Mucosa of stomach (tissue), 1 donor: ENCODE results near the gene PTPN23.

Source experiments
- H3K27me3 ChIP-seq: one replicate; pipeline ENCODE4 v1.7.0; 2013; ENCODE audit warnings: mild to moderate bottlenecking, low read length; ENCODE audit not compliant: control insufficient read depth, insufficient read depth
- H3K36me3 ChIP-seq: one replicate; pipeline ENCODE4 v1.7.0; 2013; ENCODE audit warnings: low read length; ENCODE audit not compliant: control insufficient read depth, insufficient read depth
- H3K4me1 ChIP-seq: one replicate; pipeline ENCODE4 v1.7.0; 2013; ENCODE audit warnings: mild to moderate bottlenecking, low read length; ENCODE audit not compliant: control insufficient read depth, insufficient read depth
- H3K4me3 ChIP-seq: one replicate; pipeline ENCODE4 v1.7.0; 2013; ENCODE audit warnings: low read length
- H3K9ac ChIP-seq: one replicate; pipeline ENCODE4 v1.7.0; 2013; ENCODE audit warnings: mild to moderate bottlenecking, low read length, moderate library complexity
- H3K9me3 ChIP-seq: one replicate; pipeline ENCODE4 v1.7.0; 2013; ENCODE audit warnings: mild to moderate bottlenecking, low read length, moderate library complexity; ENCODE audit not compliant: control insufficient read depth
- donor health status: Pancreatic carcinoma.

PTPN23 gene

DNA sequence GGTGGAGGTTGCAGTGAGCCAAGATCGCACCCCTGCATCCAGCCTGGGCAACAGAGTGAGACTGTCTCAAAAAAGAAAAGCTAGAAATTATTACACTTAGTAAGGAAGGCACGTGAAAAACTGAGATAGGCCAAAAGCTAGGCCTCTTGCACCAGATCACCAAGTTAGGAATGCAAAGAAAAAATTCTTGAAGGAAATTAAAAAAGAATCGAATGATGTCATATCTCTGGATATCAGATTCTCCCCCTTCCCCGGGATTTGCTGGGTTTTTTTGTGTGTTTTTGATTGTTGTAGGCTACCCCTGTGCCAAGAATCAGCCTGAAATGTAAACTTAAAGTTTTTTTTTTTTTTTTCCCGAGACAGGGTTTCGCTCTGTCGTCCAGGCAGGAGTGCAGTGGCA is 17.4 kb downstream of the PTPN23 start:
- Histone ChIP-seq H3K36me3 (no peaks in the 10 kb centered on the region), H3K27me3 (no peaks in the 10 kb centered on the region), H3K9ac (no peak overlapping the region), H3K4me1 (peaks cover 11% of the 10 kb centered on the region), H3K4me3 (no peak overlapping the region), H3K9me3 (no peaks in the 10 kb centered on the region)

- Histone ChIP-seq H3K36me3 (no peaks in the 10 kb centered on the region), H3K9me3 (no peaks in the 10 kb centered on the region), H3K9ac (no peak overlapping the region), H3K27me3 (no peaks in the 10 kb centered on the region), H3K4me3 (no peak overlapping the region), H3K4me1 (peaks cover 9% of the 10 kb centered on the region)
These were observed 18.2 kb downstream of the PTPN23 start for GRCh38 chr3:47399016-47399415.

GRCh38 chr3:47399531-47400270 is 18.9 kb downstream of the PTPN23 start:
- Histone ChIP-seq H3K27me3 (no peaks in the 10 kb centered on the region), H3K36me3 (no peaks in the 10 kb centered on the region), H3K4me3 (no peak overlapping the region), H3K4me1 (peaks cover 8% of the 10 kb centered on the region), H3K9me3 (no peaks in the 10 kb centered on the region), H3K9ac (no peak overlapping the region)

DNA sequence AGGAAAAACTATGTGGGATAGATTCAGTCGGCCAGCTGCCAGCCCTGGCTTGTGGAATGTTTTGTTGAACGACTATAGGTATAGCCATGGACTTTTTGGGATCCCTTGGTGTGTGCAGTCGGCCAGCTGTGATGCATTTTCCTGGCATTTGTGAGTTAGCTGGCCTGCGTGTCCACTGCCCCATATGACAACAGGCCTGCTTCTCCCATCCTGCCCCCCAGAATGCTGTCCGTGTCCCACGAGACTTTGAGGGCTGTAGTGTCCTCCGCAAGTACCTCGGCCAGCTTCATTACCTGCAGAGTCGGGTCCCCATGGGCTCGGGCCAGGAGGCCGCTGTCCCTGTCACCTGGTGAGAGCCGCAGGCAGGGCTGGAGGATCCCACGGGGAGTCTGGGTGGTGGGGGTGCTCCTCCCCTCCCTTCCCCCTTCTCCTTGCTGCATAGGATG is 23.6 kb downstream of the PTPN23 start:
- Histone ChIP-seq H3K4me1 (peaks cover 28% of the 10 kb centered on the region), H3K36me3 (peaks cover 4% of the 10 kb centered on the region), H3K9ac (no peak overlapping the region), H3K9me3 (no peaks in the 10 kb centered on the region), H3K4me3 (no peak overlapping the region), H3K27me3 (no peaks in the 10 kb centered on the region)

GRCh38 chr3:47404955-47405790 is 24.4 kb downstream of the PTPN23 start:
- H3K27me3 ChIP-seq = no peaks in the 10 kb centered on the region
- peaks cover 4% of the 10 kb centered on the region for H3K36me3 ChIP-seq
- H3K9ac ChIP-seq = no peak overlapping the region
- no peaks in the 10 kb centered on the region for H3K9me3 ChIP-seq
- peaks cover 28% of the 10 kb centered on the region for H3K4me1 ChIP-seq
- H3K4me3 ChIP-seq = no peak overlapping the region

DNA sequence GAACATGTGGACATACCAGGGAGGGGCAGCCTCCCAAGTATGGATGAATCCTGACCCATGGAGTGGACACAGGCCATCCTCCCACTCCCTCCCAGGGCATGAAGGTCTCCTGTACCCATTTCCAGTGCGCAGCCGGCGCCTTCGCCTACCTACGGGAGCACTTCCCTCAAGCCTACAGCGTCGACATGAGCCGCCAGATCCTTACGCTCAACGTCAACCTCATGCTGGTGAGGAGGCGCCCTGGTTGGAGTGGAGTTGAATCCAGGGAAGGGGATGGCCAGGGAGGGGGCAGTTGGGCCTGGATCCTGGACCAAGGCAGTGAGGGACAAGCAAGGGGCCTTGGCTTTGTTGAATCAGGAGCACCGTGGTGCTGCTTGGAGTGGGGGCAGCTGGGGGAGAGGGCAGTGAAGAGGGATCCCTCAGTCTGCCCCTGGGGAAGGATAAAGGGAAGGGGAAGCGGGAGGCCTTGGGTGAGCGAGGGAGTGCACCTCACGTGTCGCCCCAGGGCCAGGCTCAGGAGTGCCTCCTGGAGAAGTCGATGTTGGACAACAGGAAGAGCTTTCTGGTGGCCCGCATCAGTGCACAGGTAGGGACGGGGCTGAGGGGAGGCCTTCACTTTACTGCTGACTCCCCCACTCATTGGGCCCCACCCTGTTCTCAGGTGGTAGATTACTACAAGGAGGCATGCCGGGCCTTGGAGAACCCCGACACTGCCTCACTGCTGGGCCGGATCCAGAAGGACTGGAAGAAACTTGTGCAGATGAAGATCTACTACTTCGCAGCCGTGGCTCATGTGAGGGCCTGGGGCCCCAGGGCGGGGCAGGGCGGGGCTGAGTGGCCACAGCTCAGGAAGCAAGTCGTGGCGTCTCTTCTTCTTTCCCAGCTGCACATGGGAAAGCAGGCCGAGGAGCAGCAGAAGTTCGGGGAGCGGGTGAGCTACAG is 25.3 kb downstream of the PTPN23 start:
- Histone ChIP-seq H3K9me3 (no peaks in the 10 kb centered on the region), H3K4me1 (peaks cover 28% of the 10 kb centered on the region), H3K4me3 (no peak overlapping the region), H3K27me3 (no peaks in the 10 kb centered on the region), H3K36me3 (peaks cover 4% of the 10 kb centered on the region), H3K9ac (no peak overlapping the region)

DNA sequence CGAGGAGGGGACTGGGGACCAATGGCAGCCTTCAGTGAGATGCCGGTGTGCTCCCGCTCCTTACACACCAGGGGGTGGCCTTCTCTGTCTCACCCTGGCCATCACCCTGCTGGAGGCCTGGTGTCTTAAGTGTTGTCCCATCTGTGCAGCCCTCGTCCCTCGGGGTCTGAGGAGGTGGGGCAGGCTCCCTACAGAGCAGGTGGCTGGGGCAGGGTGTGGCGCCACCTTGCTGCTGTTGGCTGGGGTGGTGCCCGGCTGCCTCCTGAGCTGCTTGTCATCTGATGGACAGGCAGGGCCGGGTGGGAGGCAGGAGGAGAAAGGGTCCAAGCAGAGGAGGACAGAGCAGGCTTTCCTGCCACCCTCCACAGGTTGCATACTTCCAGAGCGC is 25.9 kb downstream of the PTPN23 start:
- H3K4me3 ChIP-seq = no peak overlapping the region
- peaks cover 28% of the 10 kb centered on the region for H3K4me1 ChIP-seq
- no peaks in the 10 kb centered on the region for H3K27me3 ChIP-seq
- no peaks in the 10 kb centered on the region for H3K9me3 ChIP-seq
- H3K9ac ChIP-seq = no peak overlapping the region
- peaks cover 4% of the 10 kb centered on the region for H3K36me3 ChIP-seq

GRCh38 chr3:47407237-47407636 is 26.4 kb downstream of the PTPN23 start:
- Histone ChIP-seq H3K9ac (no peak overlapping the region), H3K4me3 (no peak overlapping the region), H3K27me3 (no peaks in the 10 kb centered on the region), H3K36me3 (peaks cover 4% of the 10 kb centered on the region), H3K4me1 (peaks cover 28% of the 10 kb centered on the region), H3K9me3 (no peaks in the 10 kb centered on the region)

DNA sequence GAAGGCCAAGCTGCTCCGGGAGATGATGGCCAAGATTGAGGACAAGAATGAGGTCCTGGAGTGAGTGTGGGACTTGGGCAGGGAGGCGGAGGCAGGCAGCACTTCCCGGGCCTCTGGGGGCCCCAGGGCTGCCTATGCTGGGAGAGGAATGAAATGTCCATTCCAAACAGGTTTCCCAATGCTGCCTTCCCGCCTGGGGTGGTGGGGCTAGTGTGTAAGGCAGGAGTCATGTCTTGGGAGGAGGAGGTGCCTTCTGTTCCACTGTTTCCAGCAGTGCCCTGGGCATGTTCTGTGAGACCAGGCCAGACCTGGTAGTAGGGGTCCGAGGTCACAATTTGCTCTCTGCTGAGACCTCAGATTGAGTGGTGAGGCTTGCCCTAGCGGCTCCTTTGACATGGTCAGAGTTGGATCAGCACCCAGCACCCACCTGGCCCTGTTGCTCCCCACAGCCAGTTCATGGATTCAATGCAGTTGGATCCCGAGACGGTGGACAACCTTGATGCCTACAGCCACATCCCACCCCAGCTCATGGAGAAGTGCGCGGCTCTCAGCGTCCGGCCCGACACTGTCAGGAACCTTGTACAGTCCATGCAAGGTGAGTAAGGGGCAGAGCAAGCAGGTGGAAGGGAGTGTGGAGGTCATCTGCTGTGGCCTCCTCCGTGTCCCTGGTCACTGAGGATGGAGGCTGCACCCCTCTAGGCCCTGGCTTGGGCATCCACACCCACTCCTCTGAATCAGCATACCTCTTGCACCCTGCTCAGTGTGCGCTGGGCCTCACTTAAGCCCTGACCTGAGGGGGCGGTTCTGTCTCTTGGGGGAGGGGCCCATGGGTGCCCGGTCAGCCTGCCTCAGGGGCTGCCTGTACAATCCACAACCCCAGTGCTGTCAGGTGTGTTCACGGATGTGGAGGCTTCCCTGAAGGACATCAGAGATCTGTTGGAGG is 27.3 kb downstream of the PTPN23 start:
- H3K9me3 ChIP-seq = no peaks in the 10 kb centered on the region
- H3K4me3 ChIP-seq = no peak overlapping the region
- peaks cover 28% of the 10 kb centered on the region for H3K4me1 ChIP-seq
- no peak overlapping the region for H3K9ac ChIP-seq
- peaks cover 4% of the 10 kb centered on the region for H3K36me3 ChIP-seq
- no peaks in the 10 kb centered on the region for H3K27me3 ChIP-seq

DNA sequence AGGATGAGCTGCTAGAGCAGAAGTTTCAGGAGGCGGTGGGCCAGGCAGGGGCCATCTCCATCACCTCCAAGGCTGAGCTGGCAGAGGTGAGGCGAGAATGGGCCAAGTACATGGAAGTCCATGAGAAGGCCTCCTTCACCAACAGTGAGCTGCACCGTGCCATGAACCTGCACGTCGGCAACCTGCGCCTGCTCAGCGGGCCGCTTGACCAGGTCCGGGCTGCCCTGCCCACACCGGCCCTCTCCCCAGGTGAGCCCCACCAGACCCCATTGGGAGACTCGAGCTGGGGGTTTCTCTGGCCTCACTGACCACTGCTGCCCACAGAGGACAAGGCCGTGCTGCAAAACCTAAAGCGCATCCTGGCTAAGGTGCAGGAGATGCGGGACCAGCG is 28.0 kb downstream of the PTPN23 start:
- Histone ChIP-seq H3K9me3 (no peaks in the 10 kb centered on the region), H3K4me1 (peaks cover 28% of the 10 kb centered on the region), H3K9ac (no peak overlapping the region), H3K4me3 (no peak overlapping the region), H3K27me3 (no peaks in the 10 kb centered on the region), H3K36me3 (peaks cover 5% of the 10 kb centered on the region)

- H3K4me1 ChIP-seq = peaks cover 26% of the 10 kb centered on the region
- H3K27me3 ChIP-seq = no peaks in the 10 kb centered on the region
- H3K36me3 ChIP-seq = peaks cover 9% of the 10 kb centered on the region
- H3K4me3 ChIP-seq = no peak overlapping the region
- H3K9me3 ChIP-seq = no peaks in the 10 kb centered on the region
- H3K9ac ChIP-seq = no peak overlapping the region
These were observed 28.5 kb downstream of the PTPN23 start for GRCh38 chr3:47409284-47409683.
